Panc1 (cell line): ENCODE results near the gene ADAM12. TPM values are rescaled to one million over a fixed set of nuclear protein-coding genes. Genes with fewer than 3 reads are reported as not detected.

Experiments
- ATAC-seq: fragments of 200-7000 bp; cut with Tn5 transposase; 2 replicates; pipeline ENCODE4 v1.9.1; 2020; ENCODE audit warnings: mild to moderate bottlenecking, moderate library complexity
- BruUV-seq: library from RNA; stranded (reverse); fragments of 400-500 nt; replicated peaks from 2 replicates; lab custom pipeline; 2021; lab: Mats Ljungman, UMichigan
- CTCF ChIA-PET: fragments of 300-600 bp; sonication (Branson Sonifier 250); formaldehyde crosslinking; loops from one replicate; lab custom pipeline; 2022; ENCODE audit warnings: antibody characterized with exemption; lab: Charles Lee
- POLR2A ChIA-PET: fragments of 300-600 bp; sonication (Branson Sonifier 250); formaldehyde crosslinking; loops from one replicate; lab custom pipeline; 2022; ENCODE audit warnings: antibody characterized with exemption; lab: Charles Lee
- DNase-seq: peaks from one replicate; pipeline ENCODE4 v3.0.0-alpha.2; 2010; ENCODE audit warnings: low read depth, low spot score
- H3K27ac ChIP-seq: 2 replicates; pipeline ENCODE4 v1.5.1; 2011; ENCODE audit warnings: mild to moderate bottlenecking, low read length, inconsistent platforms
- H3K27me3 ChIP-seq: fragments of 200-500 bp; sonication (Bioruptor generic); 2 replicates; pipeline ENCODE4 v1.6.0; 2014; ENCODE audit warnings: low read length, inconsistent platforms; ENCODE audit not compliant: control insufficient read depth, insufficient read depth
- H3K36me3 ChIP-seq: fragments of 200-500 bp; sonication (Bioruptor generic); 2 replicates; pipeline ENCODE4 v1.5.1; 2014; ENCODE audit warnings: inconsistent platforms, mild to moderate bottlenecking, low read length, moderate library complexity; ENCODE audit not compliant: control insufficient read depth, insufficient read depth
- H3K4me1 ChIP-seq: 2 replicates; pipeline ENCODE4 v1.5.1; 2011; ENCODE audit warnings: inconsistent platforms, mild to moderate bottlenecking, low read length, moderate library complexity; ENCODE audit not compliant: control insufficient read depth, insufficient read depth
- H3K4me3 ChIP-seq, 2 experiments: 2 replicates each; pipeline ENCODE4 v1.5.1; 2011 to 2012; ENCODE audit warnings: low read depth in 2 of 2, low read length in 2 of 2, mild to moderate bottlenecking in 2 of 2, inconsistent platforms in 1 of 2, moderate library complexity in 1 of 2
- H3K9me3 ChIP-seq: fragments of 200-500 bp; sonication (Bioruptor generic); 2 replicates; pipeline ENCODE4 v1.5.1; 2014; ENCODE audit warnings: low read depth, mild to moderate bottlenecking, inconsistent platforms, low read length, moderate library complexity; ENCODE audit not compliant: control insufficient read depth, insufficient read depth
- POLR2AphosphoS5 ChIP-seq: IDR thresholded peaks from 2 replicates; pipeline ENCODE4 v1.6.1; 2012; ENCODE audit warnings: mild to moderate bottlenecking, low read depth, low read length, moderate library complexity
- SIN3A ChIP-seq: IDR thresholded peaks from 2 replicates; pipeline ENCODE4 v1.6.1; 2012; ENCODE audit warnings: low read depth, mild to moderate bottlenecking, low read length, moderate library complexity, borderline replicate concordance; ENCODE audit not compliant: insufficient read depth
- TCF7L2 ChIP-seq: IDR thresholded peaks from 2 replicates; pipeline ENCODE4 v1.6.1; 2011; ENCODE audit warnings: mild to moderate bottlenecking, low read depth, low read length, inconsistent platforms
- in situ Hi-C: cut with HindIII; loops from 2 replicates; pipeline ENCODE4 v1.10.0; 2016; ENCODE audit warnings: low sequenced_read_pairs, low pct_unique_long_range_greater_than_20kb
- intact Hi-C: fragments of 100-400 bp; cut with micrococcal nuclease; formaldehyde crosslinking; loops from one replicate; pipeline ENCODE4 v1.10.0; 2022; ENCODE audit not compliant: unreplicated experiment
- total RNA-seq: library from RNA; stranded (reverse); gene quantifications from one replicate; pipeline ENCODE4 v1.2.1, GENCODE V29; 2021; ENCODE audit not compliant: unreplicated experiment
- TF ChIP-seq, protein P1 (sequence below), 2 experiments: IDR thresholded peaks; 2 replicates each; pipeline ENCODE4 v1.6.1; 2011 to 2012; ENCODE audit warnings: low read depth in 2 of 2, control low read depth in 1 of 2, low read length in 1 of 2, mild to moderate bottlenecking in 1 of 2, moderate library complexity in 1 of 2; ENCODE audit not compliant: insufficient read depth in 1 of 2
- TF ChIP-seq, protein P2 (sequence below): fragments of 450-650 bp; IDR thresholded peaks from 2 replicates; pipeline ENCODE4 v1.5.1; 2017; ENCODE audit warnings: mild to moderate bottlenecking

ADAM12 gene
- total RNA-seq, 1 experiment from 2014 or later, result 0.10 TPM

DNA sequence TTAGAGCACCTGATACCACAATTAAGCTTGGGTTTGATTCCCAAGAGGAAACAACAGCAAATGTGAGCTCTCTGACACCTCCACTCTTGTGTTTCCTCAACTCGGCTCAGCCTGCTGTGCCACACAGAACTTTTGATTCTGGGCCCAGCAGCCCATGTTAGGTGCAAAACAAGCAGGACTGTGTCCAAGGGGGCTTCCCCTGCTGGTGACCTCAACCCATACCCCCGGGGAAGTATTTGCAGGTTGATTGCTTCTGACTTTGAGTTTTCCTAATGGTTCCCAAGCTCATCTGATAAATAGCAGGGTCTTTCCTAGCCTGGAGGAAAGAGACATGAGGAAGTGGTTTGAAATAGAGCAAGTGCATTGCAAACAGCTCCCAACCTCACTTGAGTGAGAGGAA is 43.5 kb upstream of the ADAM12 start:
- no peaks in the 10 kb centered on the region for H3K36me3 ChIP-seq
- no peaks in the 10 kb centered on the region for H3K4me1 ChIP-seq
- intact Hi-C loops, result no loop called here
- in situ Hi-C loops, result no loop called here
- no peak overlapping the region for H3K4me3 ChIP-seq
- DNase-seq, result no peak
- TF ChIP-seq POLR2AphosphoS5, result no peak
- TF ChIP-seq, protein P1, sequence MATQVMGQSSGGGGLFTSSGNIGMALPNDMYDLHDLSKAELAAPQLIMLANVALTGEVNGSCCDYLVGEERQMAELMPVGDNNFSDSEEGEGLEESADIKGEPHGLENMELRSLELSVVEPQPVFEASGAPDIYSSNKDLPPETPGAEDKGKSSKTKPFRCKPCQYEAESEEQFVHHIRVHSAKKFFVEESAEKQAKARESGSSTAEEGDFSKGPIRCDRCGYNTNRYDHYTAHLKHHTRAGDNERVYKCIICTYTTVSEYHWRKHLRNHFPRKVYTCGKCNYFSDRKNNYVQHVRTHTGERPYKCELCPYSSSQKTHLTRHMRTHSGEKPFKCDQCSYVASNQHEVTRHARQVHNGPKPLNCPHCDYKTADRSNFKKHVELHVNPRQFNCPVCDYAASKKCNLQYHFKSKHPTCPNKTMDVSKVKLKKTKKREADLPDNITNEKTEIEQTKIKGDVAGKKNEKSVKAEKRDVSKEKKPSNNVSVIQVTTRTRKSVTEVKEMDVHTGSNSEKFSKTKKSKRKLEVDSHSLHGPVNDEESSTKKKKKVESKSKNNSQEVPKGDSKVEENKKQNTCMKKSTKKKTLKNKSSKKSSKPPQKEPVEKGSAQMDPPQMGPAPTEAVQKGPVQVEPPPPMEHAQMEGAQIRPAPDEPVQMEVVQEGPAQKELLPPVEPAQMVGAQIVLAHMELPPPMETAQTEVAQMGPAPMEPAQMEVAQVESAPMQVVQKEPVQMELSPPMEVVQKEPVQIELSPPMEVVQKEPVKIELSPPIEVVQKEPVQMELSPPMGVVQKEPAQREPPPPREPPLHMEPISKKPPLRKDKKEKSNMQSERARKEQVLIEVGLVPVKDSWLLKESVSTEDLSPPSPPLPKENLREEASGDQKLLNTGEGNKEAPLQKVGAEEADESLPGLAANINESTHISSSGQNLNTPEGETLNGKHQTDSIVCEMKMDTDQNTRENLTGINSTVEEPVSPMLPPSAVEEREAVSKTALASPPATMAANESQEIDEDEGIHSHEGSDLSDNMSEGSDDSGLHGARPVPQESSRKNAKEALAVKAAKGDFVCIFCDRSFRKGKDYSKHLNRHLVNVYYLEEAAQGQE (IDR thresholded peaks at IDR 0.05; ENCODE audit: insufficient read depth in 1 of 2, low read depth in 2 of 2, low read length in 1 of 2), result no peak
- TF ChIP-seq, protein P2, sequence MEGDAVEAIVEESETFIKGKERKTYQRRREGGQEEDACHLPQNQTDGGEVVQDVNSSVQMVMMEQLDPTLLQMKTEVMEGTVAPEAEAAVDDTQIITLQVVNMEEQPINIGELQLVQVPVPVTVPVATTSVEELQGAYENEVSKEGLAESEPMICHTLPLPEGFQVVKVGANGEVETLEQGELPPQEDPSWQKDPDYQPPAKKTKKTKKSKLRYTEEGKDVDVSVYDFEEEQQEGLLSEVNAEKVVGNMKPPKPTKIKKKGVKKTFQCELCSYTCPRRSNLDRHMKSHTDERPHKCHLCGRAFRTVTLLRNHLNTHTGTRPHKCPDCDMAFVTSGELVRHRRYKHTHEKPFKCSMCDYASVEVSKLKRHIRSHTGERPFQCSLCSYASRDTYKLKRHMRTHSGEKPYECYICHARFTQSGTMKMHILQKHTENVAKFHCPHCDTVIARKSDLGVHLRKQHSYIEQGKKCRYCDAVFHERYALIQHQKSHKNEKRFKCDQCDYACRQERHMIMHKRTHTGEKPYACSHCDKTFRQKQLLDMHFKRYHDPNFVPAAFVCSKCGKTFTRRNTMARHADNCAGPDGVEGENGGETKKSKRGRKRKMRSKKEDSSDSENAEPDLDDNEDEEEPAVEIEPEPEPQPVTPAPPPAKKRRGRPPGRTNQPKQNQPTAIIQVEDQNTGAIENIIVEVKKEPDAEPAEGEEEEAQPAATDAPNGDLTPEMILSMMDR, result no peak
- no peak for TF ChIP-seq TCF7L2
- TF ChIP-seq SIN3A, result no peak
- no peaks in the 10 kb centered on the region for H3K9me3 ChIP-seq
- ChIA-PET POLR2A (interaction anchor here (0.6 kb wide), 1 partner anchor 184 kb away, joined by 3 read pairs; no protein-coding TSS in a partner anchor), CTCF (no interaction called here)
- no peaks in the 10 kb centered on the region for H3K27me3 ChIP-seq
- no TSS peak for BruUV-seq
- no peak for ATAC-seq
- H3K27ac ChIP-seq, result no peak overlapping the region

DNA sequence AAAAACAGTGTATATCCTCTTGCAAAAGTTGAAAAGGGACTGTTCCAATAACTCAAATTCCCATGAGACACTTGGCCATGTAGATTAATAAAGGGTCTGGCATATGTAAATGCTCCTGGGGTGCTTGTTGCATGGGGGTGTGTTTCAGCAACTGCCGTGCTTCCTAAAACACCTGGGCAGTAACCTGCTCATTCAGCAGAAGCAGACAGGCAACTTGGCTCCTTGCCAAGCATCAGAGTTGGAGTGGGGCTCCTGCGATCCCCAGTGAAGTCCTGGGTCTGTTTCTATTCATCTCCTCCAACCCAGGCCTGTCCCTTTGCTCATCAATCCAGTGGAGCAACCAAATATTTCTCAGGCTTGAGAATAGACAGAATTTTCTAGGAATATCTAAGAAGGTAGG is 42.2 kb upstream of the ADAM12 start:
- BruUV-seq, result no TSS peak
- Histone ChIP-seq H3K27me3 (no peaks in the 10 kb centered on the region), H3K9me3 (no peaks in the 10 kb centered on the region), H3K27ac (no peak overlapping the region), H3K36me3 (no peaks in the 10 kb centered on the region), H3K4me3 (no peak overlapping the region), H3K4me1 (no peaks in the 10 kb centered on the region)
- POLR2A ChIA-PET, result no interaction called here
- CTCF ChIA-PET, result no interaction called here
- TF ChIP-seq POLR2AphosphoS5 (no peak), SIN3A (no peak), TCF7L2 (no peak)
- TF ChIP-seq, protein P2, result no peak
- TF ChIP-seq, protein P1 (IDR thresholded peaks at IDR 0.05; ENCODE audit: insufficient read depth in 1 of 2, low read depth in 2 of 2, low read length in 1 of 2), result no peak
- DNase-seq (no peak), ATAC-seq (no peak)
- in situ Hi-C loops (no loop called here), intact Hi-C loops (no loop called here)
